ENCODE data around the gene CCDC102A.

CCDC102A gene

DNA sequence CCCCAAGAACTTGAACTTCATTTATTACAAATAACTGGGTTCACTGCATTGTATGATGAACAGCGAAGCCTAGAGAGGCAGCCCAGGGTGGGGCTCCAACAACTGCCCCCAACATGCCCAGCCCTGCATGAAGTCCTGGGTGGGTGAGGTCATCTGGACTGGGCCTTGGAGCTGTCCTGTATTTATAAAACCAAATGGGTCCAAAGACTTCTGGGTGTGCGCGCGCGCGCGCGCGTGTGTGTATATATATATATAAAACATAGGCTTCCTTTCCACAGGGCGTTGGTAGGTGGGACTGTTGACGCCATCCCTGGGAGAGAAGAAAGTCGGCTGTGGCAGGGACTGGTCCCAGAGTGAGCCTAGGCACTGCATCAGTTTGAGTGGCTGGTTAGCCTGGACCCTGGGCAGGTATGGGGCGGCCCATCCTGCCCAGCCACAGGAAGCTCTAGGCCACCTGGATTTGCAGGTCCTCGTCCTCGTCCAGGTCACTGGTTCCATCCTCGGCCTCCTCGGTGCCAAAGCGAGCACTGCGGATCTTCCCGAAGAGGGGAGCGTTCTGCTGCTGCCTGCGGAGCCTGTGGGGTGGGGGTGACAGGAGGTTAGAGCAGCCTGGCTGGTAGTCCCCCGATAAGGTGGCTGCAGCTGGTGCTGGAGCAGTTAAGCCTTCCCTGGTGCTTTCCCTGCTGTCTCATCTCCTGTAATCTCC lies 23.9 kb downstream of the CCDC102A start:
- TF ChIP-seq CTCF (IDR thresholded peaks at IDR 0.05; ENCODE audit: extremely low read depth, missing control alignments), result no peak
- DNase-seq (ENCODE audit: low spot score), result no peak

GRCh38 chr16:57510016-57510871 lies 26.1 kb downstream of the CCDC102A start:
- DNase-seq (ENCODE audit: low spot score), result no peak
- TF ChIP-seq CTCF (IDR thresholded peaks at IDR 0.05; ENCODE audit: extremely low read depth, missing control alignments), result no peak

- no peak for DNase-seq (ENCODE audit: low spot score)
- TF ChIP-seq CTCF (IDR thresholded peaks at IDR 0.05; ENCODE audit: extremely low read depth, missing control alignments), result no peak
These were observed 27.0 kb downstream of the CCDC102A start for GRCh38 chr16:57509231-57509923.

DNA sequence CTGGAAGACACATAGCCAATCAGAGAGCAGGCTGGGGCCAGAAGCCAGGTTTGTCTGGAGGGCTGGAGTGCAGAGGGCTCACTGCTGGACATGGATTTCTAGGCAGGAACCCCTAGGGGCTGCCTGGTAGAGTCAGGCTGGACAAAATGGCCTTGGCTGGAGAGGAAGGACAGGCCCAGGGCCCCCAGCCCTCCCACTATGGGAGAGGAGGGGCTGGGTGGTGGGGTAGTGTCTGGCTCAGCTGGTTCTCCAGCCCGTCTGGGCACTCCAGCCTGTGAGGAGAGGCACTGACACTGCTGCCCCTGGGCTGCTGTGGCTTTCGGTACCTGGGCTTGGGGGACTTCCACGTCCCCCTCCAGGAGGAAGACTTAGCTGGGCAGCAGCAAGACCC lies 28.3 kb downstream of the CCDC102A start:
- DNase-seq (ENCODE audit: low spot score), result no peak
- TF ChIP-seq CTCF (IDR thresholded peaks at IDR 0.05; ENCODE audit: extremely low read depth, missing control alignments), result no peak

DNA sequence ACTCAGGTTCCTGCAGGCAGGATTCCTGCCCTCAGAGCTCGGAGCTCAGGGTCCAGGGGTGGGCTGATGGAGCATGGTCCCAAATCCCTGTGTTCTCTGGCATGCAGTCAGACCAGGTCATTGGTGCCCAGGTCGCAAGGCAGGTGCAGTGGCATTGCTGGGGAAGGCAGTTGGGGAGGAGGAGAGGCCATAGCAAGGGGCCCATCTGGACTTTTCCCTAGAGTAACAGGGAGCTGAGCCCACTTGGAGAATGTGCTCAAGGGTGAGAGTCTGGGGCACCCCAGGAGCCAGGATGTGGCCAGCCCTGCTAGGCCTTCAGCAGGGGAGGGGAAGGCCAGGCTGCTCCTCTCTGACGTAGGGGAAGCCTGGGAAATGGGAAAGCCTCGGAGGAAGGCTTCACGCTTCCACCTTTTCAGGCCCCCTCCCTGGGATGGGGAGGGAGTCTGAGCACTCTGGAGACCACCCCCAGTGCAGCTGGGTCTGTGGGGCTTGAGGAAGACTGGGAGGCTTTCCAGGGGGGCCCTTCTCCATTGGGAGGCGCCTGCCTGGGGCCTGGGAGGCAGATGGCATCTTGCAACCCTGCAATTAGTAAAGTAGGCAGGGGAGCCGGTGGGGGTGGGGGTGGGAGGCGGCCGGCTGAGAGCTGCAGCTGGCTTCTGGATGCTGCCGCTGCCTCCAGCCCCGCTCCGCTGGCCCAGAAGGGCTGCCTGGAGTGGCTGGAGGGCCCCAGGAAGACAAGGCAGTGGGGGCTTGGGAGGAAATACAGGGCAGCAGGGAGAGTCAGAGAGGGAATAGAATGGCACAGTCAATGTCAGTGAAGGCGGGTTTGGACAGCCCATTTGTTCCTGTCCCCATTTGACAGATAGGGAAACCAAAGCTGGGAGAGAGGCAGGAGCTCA lies 29.0 kb downstream of the CCDC102A start:
- DNase-seq (ENCODE audit: low spot score), result no peak
- no peak for TF ChIP-seq CTCF (IDR thresholded peaks at IDR 0.05; ENCODE audit: extremely low read depth, missing control alignments)

GRCh38 chr16:57505169-57505568 lies 31.2 kb downstream of the CCDC102A start:
- DNase-seq (ENCODE audit: low spot score), result no peak
- TF ChIP-seq CTCF (IDR thresholded peaks at IDR 0.05; ENCODE audit: extremely low read depth, missing control alignments), result no peak
